Urinary bladder (tissue), 4 donors: ENCODE results near the gene AKAP1. TPM values are rescaled to one million over a fixed set of nuclear protein-coding genes. Genes with fewer than 3 reads are reported as not detected.

Experiments used
- DNase-seq: peaks from one replicate; pipeline ENCODE4 v3.0.0-alpha.2; 2015; ENCODE audit errors: extremely low spot score
- H3K27ac ChIP-seq: one replicate; pipeline ENCODE4 v1.5.1; 2013; ENCODE audit warnings: low read depth, mild to moderate bottlenecking, moderate library complexity
- H3K36me3 ChIP-seq: one replicate; pipeline ENCODE4 v1.6.1; 2013; ENCODE audit warnings: mild to moderate bottlenecking, moderate library complexity; ENCODE audit not compliant: insufficient read depth
- H3K4me1 ChIP-seq: one replicate; pipeline ENCODE4 v1.6.1; 2013; ENCODE audit warnings: mild to moderate bottlenecking, moderate library complexity; ENCODE audit not compliant: insufficient read depth
- H3K4me3 ChIP-seq: one replicate; pipeline ENCODE4 v1.5.1; 2013; ENCODE audit warnings: low read depth, low read length
- WGBS: extraction: QIAGEN DNeasy Blood & Tissue Kit; methylation state at CpG from one replicate; pipeline ENCODE4 v1.1.7; 2013; 5-methylcytosine and 5-hydroxymethylcytosine counted together
- polyA plus RNA-seq: library from polyadenylated mRNA; stranded (reverse); fragments of 200-250 nt; gene quantifications from one replicate; pipeline ENCODE4 v1.2.3, GENCODE V29; 2013
- total RNA-seq: library from RNA; depleted of rRNA; stranded (reverse); fragments of >200 nt; gene quantifications from one replicate; pipeline ENCODE4 v1.2.3, GENCODE V29; 2014
- donor health status: healthy with polysubstance abuse.
- donor health status: healthy.

The AKAP1 gene
- total RNA-seq (14.1 TPM), polyA plus RNA-seq (80.3 TPM)

DNA sequence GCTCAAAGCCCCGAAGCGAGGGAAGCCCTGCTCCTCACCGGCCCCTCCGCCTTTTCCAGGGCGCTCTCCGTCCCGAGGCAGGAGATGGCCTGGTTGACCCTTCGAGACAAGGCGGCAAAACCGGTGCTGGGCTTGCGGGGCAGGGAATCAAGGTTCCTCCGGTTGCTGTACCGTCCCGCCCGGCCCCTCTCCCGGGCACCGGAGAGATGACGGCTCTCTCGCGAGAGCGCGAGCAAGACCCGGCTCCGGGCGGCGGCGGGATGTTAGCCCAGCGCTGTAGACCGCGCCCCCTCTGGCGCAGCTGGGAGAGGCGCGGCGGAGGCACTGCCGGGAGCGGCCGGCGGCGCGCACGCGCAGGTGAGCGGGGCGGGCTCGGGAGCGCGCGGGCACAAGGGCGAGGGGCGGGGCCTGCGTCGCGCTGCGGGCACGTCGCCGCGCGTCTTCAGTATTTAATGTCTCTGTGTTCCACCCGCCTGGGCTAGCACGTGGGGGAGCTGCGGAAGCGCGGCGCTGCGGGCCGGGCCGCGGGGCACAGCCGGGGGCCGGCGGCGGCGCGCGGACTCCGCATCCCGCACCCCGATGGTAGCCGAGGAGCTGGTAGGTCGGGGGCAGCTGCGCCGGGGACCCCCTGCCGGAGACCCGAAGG lies at the start of gene AKAP1:
TSS of gene AKAP1 (plus strand) at position 445 of the 646 bp plus-strand sequence. CDS start 20,219 bp downstream, outside the sequence.
- under 1% methylated on average over 85 of the region's 85 CpGs for WGBS
- Histone ChIP-seq H3K36me3 (no peaks in the 10 kb centered on the region), H3K27ac (peak within 1 kb of the TSS; percentile 99), H3K4me1 (no peaks in the 10 kb centered on the region), H3K4me3 (peak within 1 kb of the TSS; percentile 83)
- DNase-seq, result peak; percentile 88

DNA sequence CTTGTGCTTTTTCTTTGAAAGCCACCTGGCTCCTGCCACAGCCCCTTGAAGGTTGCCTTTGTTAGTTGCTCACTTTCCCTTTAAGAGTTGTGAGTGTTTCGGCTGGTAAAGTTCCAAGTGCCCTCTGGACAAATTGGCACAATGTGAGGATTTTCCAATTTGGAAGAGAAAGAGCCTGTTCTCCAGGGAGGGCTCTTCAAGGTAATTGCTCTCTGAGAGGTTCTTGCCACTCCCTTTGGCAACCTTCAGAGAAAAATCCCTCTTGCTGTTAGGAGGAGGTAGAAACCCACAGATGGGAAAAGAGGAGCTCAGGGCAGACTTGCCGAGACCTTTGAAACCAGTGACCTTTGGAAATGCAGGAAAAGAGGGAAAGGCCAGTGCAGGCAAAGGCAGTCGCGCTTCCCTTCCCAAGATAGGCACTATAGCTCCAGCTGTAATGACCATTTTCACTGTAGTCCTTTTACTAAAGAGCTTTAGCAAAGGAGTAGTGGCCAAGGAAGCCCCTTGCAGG lies 49.0 kb upstream of the AKAP1 start:
- DNase-seq, result no peak
- Histone ChIP-seq H3K4me1 (no peaks in the 10 kb centered on the region), H3K4me3 (no peak overlapping the region), H3K27ac (no peak overlapping the region), H3K36me3 (no peaks in the 10 kb centered on the region)
- 69% methylated on average over 4 of the region's 4 CpGs for WGBS

GRCh38 chr17:57037411-57037810 lies 47.6 kb upstream of the AKAP1 start:
- no peak for DNase-seq
- no peaks in the 10 kb centered on the region for H3K36me3 ChIP-seq
- H3K27ac ChIP-seq, result no peak overlapping the region
- WGBS, result 53% methylated on average over 1 of the region's 1 CpG
- no peaks in the 10 kb centered on the region for H3K4me1 ChIP-seq
- H3K4me3 ChIP-seq, result no peak overlapping the region

- Histone ChIP-seq H3K4me3 (no peak overlapping the region), H3K27ac (no peak overlapping the region), H3K36me3 (no peaks in the 10 kb centered on the region), H3K4me1 (no peaks in the 10 kb centered on the region)
- DNase-seq, result no peak
- WGBS, result 61% methylated on average over 3 of the region's 3 CpGs
Observed at GRCh38 chr17:57038486-57038885, 46.6 kb upstream of the AKAP1 start.

GRCh38 chr17:57040571-57040970 lies 44.5 kb upstream of the AKAP1 start:
- H3K4me3 ChIP-seq, result no peak overlapping the region
- H3K4me1 ChIP-seq, result no peaks in the 10 kb centered on the region
- WGBS, result 81% methylated on average over 2 of the region's 2 CpGs
- no peak for DNase-seq
- no peak overlapping the region for H3K27ac ChIP-seq
- H3K36me3 ChIP-seq, result no peaks in the 10 kb centered on the region

- Histone ChIP-seq H3K36me3 (no peaks in the 10 kb centered on the region), H3K27ac (no peak overlapping the region), H3K4me1 (no peaks in the 10 kb centered on the region), H3K4me3 (no peak overlapping the region)
- WGBS, result 80% methylated on average over 4 of the region's 4 CpGs
- DNase-seq, result no peak
Observed at GRCh38 chr17:57043276-57043675, 41.8 kb upstream of the AKAP1 start.

DNA sequence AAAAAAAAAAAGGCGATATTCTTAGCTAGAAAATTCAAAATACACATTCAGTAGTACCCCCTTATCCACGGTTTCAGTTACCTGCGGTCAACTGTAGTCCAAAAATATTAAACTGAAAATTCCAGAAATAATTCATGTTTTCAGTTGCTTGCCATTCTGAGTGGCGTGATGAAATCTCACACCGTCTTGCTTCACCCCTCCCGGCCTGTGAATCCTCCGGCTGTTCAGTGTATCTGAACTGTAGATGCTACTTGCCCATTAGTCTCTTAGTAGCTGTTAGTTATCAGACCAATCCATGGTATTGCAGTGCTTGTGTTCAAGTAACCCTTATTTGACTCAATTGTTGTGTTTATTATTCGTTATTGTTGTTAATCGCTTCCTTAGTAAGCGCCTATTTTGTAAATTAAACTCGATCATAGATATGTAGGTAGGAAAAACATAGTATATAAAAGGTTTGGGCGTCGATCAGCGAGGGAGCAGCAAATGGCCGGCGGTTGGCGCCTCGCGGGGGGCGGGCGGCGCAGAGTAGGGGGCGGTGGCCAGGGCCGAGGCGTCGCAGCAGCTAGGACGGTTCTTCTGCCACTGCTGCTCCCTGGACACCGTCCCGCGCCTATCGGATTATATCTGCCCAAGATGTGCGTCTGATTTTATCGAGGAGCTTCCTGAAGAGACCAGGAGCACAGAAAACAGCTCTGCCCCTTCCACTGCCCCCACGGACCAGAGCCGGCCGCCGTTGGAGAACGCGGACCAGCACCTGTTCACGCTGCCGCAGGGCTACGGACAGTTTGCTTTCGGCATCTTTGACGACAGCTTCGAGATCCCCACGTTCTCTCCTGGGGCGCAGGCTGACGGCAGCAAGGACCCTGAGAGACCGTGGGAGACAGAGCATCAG lies 39.8 kb upstream of the AKAP1 start:
- 23% methylated on average over 49 of the region's 49 CpGs for WGBS
- Histone ChIP-seq H3K4me1 (no peaks in the 10 kb centered on the region), H3K36me3 (no peaks in the 10 kb centered on the region), H3K4me3 (peak overlapping the region; percentile 7), H3K27ac (no peak overlapping the region)
- DNase-seq, result no peak

DNA sequence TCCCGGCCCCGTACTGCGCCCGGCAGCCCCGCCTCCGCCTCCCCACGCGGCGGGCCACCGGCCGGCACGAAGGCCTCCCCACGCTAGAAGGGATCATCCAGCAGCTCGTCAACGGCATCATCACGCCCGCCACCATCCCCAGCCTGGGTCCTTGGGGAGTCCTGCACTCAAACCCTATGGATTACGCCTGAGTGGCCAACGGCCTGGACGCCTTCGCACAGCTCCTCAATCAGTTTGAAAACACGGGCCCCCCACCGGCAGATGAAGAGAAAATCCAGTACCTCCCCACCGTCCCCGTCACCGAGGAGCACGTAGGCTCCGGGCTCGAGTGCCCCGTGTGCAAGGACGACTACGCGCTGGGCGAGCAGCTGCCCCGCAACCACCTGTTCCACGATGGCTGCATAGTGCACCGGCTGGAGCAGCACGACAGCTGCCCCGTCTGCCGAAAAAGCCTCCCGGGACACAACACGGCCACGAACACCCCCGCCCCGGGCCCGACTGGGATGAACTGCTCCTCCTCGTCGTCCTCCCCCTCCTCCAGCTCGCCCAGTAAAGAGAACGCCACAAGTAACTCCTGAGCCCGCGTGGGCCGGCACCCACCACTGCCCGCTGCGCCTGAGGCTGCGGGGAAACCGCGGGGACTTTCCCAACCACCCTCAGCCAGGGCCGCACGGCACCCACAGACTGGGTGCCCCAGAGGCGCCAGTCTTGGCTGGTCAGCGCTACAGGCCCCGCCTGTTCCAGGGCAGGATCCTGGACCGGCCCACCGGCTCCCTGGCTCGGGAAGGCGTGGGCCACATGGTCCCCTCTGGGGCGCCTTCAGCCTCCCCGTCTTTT lies 39.0 kb upstream of the AKAP1 start:
- Histone ChIP-seq H3K36me3 (no peaks in the 10 kb centered on the region), H3K4me3 (peak overlapping the region; percentile 7), H3K27ac (no peak overlapping the region), H3K4me1 (no peaks in the 10 kb centered on the region)
- WGBS, result 17% methylated on average over 69 of the region's 69 CpGs
- no peak for DNase-seq

DNA sequence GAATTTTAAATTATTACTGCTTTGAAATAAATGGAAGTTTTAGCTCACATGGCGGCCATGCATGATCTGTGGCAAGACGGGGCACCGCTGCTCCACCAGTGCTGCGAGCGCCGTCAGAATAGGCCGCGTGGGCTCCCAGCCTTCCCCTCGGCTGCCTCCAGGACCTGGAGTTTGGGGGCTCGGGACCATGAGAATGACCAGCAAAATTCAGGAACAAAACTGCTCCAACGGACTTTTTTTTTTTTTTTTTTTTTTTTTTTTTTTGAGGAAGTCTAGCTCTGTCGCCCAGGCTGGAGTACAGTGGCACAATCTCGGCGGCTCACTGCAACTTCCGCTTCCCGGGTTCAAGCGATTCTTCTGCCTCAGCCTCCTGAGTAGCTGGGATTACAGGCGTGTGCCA lies 38.3 kb upstream of the AKAP1 start:
- H3K27ac ChIP-seq, result no peak overlapping the region
- no peak for DNase-seq

DNA sequence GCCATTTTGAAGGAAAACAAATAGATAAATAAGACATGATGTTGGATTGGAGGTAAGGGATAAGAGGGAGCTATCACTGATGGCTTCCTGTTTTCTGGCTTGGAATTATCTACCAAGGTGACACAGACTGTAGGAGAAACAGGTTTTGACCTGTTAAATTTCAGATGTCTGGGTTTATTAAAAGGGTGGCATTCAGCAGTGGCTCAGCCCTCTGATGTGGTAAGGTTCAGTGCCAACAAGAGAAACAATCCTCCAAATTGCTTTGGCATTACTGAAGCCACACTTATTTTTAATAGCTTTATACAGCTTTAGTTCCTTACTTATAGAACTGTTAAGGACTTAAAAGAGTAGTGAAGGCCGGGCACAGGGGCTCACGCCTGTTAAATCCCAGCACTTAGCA lies 37.0 kb upstream of the AKAP1 start:
- Histone ChIP-seq H3K4me3 (no peak overlapping the region), H3K4me1 (no peaks in the 10 kb centered on the region), H3K36me3 (no peaks in the 10 kb centered on the region), H3K27ac (no peak overlapping the region)
- 92% methylated on average over 2 of the region's 2 CpGs for WGBS
- DNase-seq, result no peak

More for the DNA sequence above, 38.3 kb upstream of the AKAP1 start:
- Histone ChIP-seq H3K4me1 (no peaks in the 10 kb centered on the region), H3K4me3 (no peak overlapping the region), H3K36me3 (no peaks in the 10 kb centered on the region)
- 82% methylated on average over 18 of the region's 18 CpGs for WGBS

DNA sequence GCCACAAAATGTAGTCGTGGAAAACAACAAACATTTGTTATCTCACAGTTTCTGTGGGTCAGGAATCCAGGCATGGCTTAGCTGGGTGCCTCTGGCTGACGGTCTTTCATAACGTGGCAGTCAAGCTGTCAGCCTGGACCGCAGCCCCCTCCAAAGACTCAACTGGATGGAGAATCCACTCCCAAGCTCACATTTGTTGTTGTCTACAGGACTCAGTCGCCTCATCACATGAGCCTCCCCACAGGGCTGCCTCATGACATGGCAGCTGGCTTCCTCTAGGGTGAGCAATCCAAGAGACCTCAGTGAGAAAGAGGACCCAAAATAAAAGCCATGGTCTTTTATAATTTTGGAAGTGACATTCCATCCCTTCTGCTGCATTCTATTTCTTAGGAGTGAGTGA lies 34.7 kb upstream of the AKAP1 start:
- Histone ChIP-seq H3K36me3 (no peaks in the 10 kb centered on the region), H3K4me1 (no peaks in the 10 kb centered on the region), H3K27ac (no peak overlapping the region), H3K4me3 (no peak overlapping the region)
- no peak for DNase-seq
- 66% methylated on average over 5 of the region's 5 CpGs for WGBS

GRCh38 chr17:57051886-57052361 lies 33.1 kb upstream of the AKAP1 start:
- H3K4me1 ChIP-seq, result no peaks in the 10 kb centered on the region
- 47% methylated on average over 5 of the region's 5 CpGs for WGBS
- no peak for DNase-seq
- no peaks in the 10 kb centered on the region for H3K36me3 ChIP-seq
- H3K27ac ChIP-seq, result no peak overlapping the region
- no peak overlapping the region for H3K4me3 ChIP-seq

DNA sequence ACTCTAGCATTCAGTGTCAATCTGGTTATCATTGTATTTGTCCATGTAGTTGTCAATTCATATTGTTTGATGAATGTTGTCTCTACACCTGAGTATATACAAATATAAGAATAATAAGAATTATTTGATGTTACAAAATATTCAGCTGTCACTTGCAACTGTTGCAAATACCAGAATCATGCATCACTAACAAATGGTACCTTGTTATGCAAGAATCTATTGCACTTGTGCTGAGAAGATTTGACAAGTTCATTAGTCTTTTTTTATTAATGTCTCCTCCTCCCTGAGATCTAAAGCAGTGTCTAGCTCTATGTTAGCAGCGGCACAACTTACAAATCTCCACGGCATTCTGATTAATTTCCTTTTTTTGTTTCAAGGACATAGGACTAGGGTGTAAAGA lies 22.2 kb upstream of the AKAP1 start:
- DNase-seq, result no peak
- WGBS, result 84% methylated on average over 2 of the region's 2 CpGs
- no peak overlapping the region for H3K27ac ChIP-seq
- no peak overlapping the region for H3K4me3 ChIP-seq
- H3K36me3 ChIP-seq, result no peaks in the 10 kb centered on the region
- H3K4me1 ChIP-seq, result no peaks in the 10 kb centered on the region
